Stimulated activated CD8-positive, alpha-beta memory T cell treated with anti-CD3 and anti-CD28 coated beads, Interleukin-4, amount 100 ng/mL, for 4 hours (primary cell): Measurements from ENCODE around the gene SLC7A5.
"Not testable (repeated sequence)": the region's sequence is repeated elsewhere in the genome, so short reads cannot be mapped to it uniquely, and the experiment has no call there.

Experiments
- DNase-seq, 2 donors: peaks; one replicate each; pipeline ENCODE4 v3.0.0-alpha.2; 2020; ENCODE audit warnings: low read depth in 2 of 2, low spot score in 1 of 2

The SLC7A5 gene

GRCh38 chr16:87823181-87823929 is 46.0 kb downstream of the SLC7A5 start:
- no peak for DNase-seq

- DNase-seq, result no peak
Measured at GRCh38 chr16:87822108-87822970, 47.0 kb downstream of the SLC7A5 start.

GRCh38 chr16:87821376-87822107 is 47.8 kb downstream of the SLC7A5 start:
- DNase-seq, result no peak

- DNase-seq, result no peak
Measured at GRCh38 chr16:87819983-87820382, 49.3 kb downstream of the SLC7A5 start.

- no peak for DNase-seq
Measured at GRCh38 chr16:87819282-87819681, 50.0 kb downstream of the SLC7A5 start.

- DNase-seq, result no peak
Measured at GRCh38 chr16:87818533-87819161, 50.7 kb downstream of the SLC7A5 start.

GRCh38 chr16:87817910-87818309 is 51.4 kb downstream of the SLC7A5 start:
- DNase-seq, result no peak

- not testable (repeated sequence) for DNase-seq
Measured at GRCh38 chr16:87817370-87817769, 51.9 kb downstream of the SLC7A5 start.

- DNase-seq, result no peak
Measured at GRCh38 chr16:87816507-87817100, 52.7 kb downstream of the SLC7A5 start.

- no peak for DNase-seq
Measured at GRCh38 chr16:87815567-87815966, 53.7 kb downstream of the SLC7A5 start.

GRCh38 chr16:87812200-87812656 is 57.1 kb downstream of the SLC7A5 start:
- DNase-seq, result no peak

- not testable (repeated sequence) for DNase-seq
Measured at GRCh38 chr16:87811454-87811853, 57.9 kb downstream of the SLC7A5 start.

GRCh38 chr16:87809150-87809902 is 60.0 kb downstream of the SLC7A5 start:
- DNase-seq, result no peak

GRCh38 chr16:87808108-87808507 is 61.2 kb downstream of the SLC7A5 start:
- DNase-seq, result no peak

GRCh38 chr16:87806641-87807546 is 62.4 kb downstream of the SLC7A5 start:
- no peak for DNase-seq

GRCh38 chr16:87806261-87806640 is 63.1 kb downstream of the SLC7A5 start:
- DNase-seq, result no peak

- no peak for DNase-seq
Measured at GRCh38 chr16:87803385-87803784, 65.9 kb downstream of the SLC7A5 start.

GRCh38 chr16:87802670-87803069 is 66.6 kb downstream of the SLC7A5 start:
- no peak for DNase-seq

GRCh38 chr16:87801679-87802259 is 67.5 kb downstream of the SLC7A5 start:
- no peak for DNase-seq
